Brain pericyte (primary cell): ENCODE measurements around the gene DDN.
A peak's percentile ranks its signal among the peaks of the same experiment; 100 is the strongest.

ENCODE experiments used
- DNase-seq: peaks from one replicate; pipeline ENCODE4 v3.0.0-alpha.2; 2012; ENCODE audit warnings: low read depth, low spot score

DDN gene

GRCh38 chr12:49031573-49032161 lies 32.5 kb upstream of the DDN start:
- DNase-seq = no peak

- no peak for DNase-seq
Measured at GRCh38 chr12:49030714-49031572, 31.8 kb upstream of the DDN start.

GRCh38 chr12:49030119-49030518 lies 30.9 kb upstream of the DDN start:
- DNase-seq = no peak

- no peak for DNase-seq
Measured at GRCh38 chr12:49028666-49029275, 29.6 kb upstream of the DDN start.

GRCh38 chr12:49027846-49028555 lies 28.8 kb upstream of the DDN start:
- DNase-seq = no peak

GRCh38 chr12:49026678-49027480 lies 27.7 kb upstream of the DDN start:
- DNase-seq = no peak

- no peak for DNase-seq
Measured at GRCh38 chr12:49026101-49026500, 26.9 kb upstream of the DDN start.

GRCh38 chr12:49025463-49025862 lies 26.3 kb upstream of the DDN start:
- no peak for DNase-seq

- DNase-seq = no peak
Measured at GRCh38 chr12:49024543-49024942, 25.4 kb upstream of the DDN start.

- no peak for DNase-seq
Measured at GRCh38 chr12:49023812-49024211, 24.6 kb upstream of the DDN start.

GRCh38 chr12:49022558-49023178 lies 23.5 kb upstream of the DDN start:
- DNase-seq = no peak

GRCh38 chr12:49021292-49021915 lies 22.2 kb upstream of the DDN start:
- DNase-seq = no peak

GRCh38 chr12:49020441-49020840 lies 21.3 kb upstream of the DDN start:
- DNase-seq = no peak

GRCh38 chr12:49019443-49020324 lies 20.5 kb upstream of the DDN start:
- no peak for DNase-seq

GRCh38 chr12:49019120-49019430 lies 19.9 kb upstream of the DDN start:
- no peak for DNase-seq

- peak; percentile 92 for DNase-seq
Measured at GRCh38 chr12:49018261-49019119, 19.3 kb upstream of the DDN start, which contains the start of gene PRKAG1. TSS of gene PRKAG1 (minus strand) at chr12:49018776. CDS start at chr12:49018740, 36 bp downstream.

GRCh38 chr12:49017891-49018260 lies 18.7 kb upstream of the DDN start:
- DNase-seq = no peak

GRCh38 chr12:49015196-49015595 lies 16.0 kb upstream of the DDN start:
- DNase-seq = no peak

GRCh38 chr12:49014547-49014946 lies 15.4 kb upstream of the DDN start:
- no peak for DNase-seq
